HG03442 (cell line): Measurements from ENCODE around the gene VMP1.
"Not testable (repeated sequence)": the region's sequence is repeated elsewhere in the genome, so short reads cannot be mapped to it uniquely, and the experiment has no call there.

Experiments used
- ATAC-seq: cut with Tn5 transposase; IDR thresholded peaks from one replicate; pipeline ENCODE4 v1.9.1; 2021; ENCODE audit warnings: mild to moderate bottlenecking, moderate library complexity; ENCODE audit not compliant: unreplicated experiment

VMP1 gene

GRCh38 chr17:59856859-59857794 is 149.7 kb downstream of the VMP1 start:
- no peak for ATAC-seq

GRCh38 chr17:59858167-59858816 is 150.8 kb downstream of the VMP1 start:
- ATAC-seq = no peak

DNA sequence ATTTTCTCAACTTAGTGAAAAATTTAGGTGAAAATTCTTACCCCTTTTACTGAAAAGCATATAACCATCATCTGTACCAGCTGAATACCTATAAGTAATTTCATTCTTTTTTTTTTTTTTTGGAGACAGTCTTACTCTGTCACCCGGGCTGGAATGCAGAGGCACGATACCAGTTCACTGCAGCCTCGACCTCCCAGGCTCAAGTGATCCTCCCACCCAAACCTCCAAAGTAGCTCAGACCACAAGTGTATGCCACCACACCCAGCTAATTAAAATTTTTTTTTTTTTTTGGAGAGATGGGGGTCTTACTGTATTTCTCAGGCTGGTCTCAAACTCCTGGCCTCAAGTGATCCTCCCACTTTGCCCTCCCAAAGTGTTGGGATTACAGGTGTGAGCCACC is 151.5 kb downstream of the VMP1 start:
- no peak for ATAC-seq

GRCh38 chr17:59859444-59860025 is 152.1 kb downstream of the VMP1 start:
- ATAC-seq = no peak

GRCh38 chr17:59863616-59864015 is 156.2 kb downstream of the VMP1 start:
- ATAC-seq = no peak

- ATAC-seq = no peak
Measured at GRCh38 chr17:59869941-59870218, 162.4 kb downstream of the VMP1 start.

DNA sequence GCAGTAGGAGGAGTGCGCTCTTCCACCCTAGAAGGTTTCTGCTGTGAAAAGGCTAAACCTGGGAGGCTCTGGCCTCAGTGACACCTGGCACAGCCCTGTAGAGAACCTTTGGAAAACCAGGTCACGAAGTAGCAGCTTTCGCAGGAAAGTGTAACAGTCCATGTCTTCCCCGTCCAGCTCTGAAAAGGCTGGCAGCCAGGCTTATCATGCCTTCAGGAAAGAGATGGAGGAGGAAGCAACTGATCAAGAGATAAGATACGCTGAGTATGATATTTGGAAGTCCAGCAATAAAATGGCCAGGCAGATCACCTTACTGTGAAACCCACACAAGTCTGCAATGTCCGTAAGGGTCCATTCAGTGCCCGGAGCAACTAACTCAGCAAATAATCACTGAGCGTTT is 163.0 kb downstream of the VMP1 start:
- no peak for ATAC-seq

GRCh38 chr17:59872351-59872750 is 164.9 kb downstream of the VMP1 start:
- no peak for ATAC-seq

- not testable (repeated sequence) for ATAC-seq
Measured at GRCh38 chr17:59873414-59873813, 166.0 kb downstream of the VMP1 start.

DNA sequence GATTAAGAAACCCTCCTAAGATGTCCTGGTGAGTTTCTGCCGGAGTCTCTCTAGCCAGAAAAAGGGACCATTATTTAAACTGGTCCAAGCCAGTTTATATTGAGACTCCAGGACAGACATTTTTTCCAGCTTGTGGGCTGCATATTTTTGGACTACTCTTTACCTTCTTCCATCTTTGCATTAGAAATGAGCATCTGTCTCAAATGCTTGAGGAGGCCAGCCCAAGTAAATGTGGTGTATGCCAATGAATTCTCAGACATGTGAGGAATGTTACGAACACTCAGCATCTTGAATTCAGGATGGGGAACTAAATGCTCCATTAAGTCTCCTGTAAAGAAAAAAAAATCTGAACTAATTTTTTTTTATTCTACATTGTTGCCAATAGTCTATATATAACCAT is 166.9 kb downstream of the VMP1 start:
- ATAC-seq = no peak

GRCh38 chr17:59876107-59876506 is 168.7 kb downstream of the VMP1 start:
- no peak for ATAC-seq

DNA sequence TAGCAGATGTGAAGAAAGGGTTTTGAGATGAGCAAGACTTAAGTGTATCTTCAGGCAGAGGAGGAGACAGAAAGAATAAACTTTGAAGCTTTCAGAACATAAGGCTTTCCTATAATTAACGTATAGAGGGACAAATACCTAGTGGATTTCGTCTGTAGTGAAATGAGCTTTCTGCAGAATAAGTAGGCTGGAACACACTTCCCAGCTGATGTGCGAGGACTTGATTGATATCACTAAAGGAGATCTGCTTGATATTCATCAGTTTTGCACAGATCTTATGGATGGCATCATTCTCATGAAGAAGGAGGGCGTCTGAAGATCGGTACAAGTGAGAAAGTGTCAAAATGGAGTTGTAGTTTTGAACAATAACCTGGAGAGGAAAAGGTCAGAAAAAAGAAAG is 170.5 kb downstream of the VMP1 start:
- no peak for ATAC-seq

DNA sequence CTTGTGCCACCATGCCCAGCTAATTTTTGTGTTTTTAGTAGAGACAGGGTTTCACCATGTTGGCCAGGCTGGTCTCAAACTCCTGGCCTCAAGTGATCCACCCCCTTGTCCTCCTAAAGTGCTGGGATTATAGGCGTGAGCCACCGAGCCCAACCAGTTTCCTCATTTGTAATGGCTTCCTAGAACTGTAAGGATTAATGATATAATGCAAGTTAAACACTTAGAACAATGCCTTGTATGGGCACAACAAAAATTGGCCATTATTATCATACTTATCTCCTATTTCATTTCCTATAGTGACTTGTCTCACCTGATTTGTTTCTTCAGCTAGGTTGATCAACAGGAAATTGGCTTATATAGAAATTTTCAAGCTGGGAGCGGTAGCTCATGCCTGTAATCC is 171.2 kb downstream of the VMP1 start:
- ATAC-seq = no peak

DNA sequence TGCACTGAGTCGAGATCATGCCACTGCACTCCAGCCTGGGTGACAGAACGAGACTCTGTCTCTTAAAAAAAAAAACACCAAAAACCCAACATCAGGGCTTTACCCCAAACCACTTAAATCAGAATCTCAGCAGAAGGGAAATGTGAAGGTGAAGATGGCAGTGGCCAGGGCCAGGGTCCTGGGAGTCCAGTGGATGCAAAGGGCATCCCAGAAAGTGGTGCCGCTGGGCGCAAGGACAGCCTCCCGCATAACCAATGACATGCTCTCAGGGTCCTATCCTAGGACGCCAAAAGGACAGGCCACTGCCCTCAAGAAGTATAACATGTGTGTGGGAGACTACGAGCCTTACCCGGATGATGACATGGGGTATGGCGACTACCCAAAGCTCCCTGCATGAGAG is 177.4 kb downstream of the VMP1 start:
- ATAC-seq = no peak

- ATAC-seq = no peak
Measured at GRCh38 chr17:59888145-59888750, 180.8 kb downstream of the VMP1 start.

GRCh38 chr17:59890720-59891119 is 183.3 kb downstream of the VMP1 start:
- ATAC-seq = no peak
